ENCODE data around the gene MRTO4.
"Not testable (repeated sequence)": the region's sequence is repeated elsewhere in the genome, so short reads cannot be mapped to it uniquely, and the experiment has no call there.

Gene MRTO4

GRCh38 chr1:19251305-19252196 lies at the start of gene MRTO4, which contains the start of gene EMC1:
Gene MRTO4, plus strand, starts transcription at chr1:19251805. Its CDS starts 31 bp downstream, at chr1:19251836.
Gene EMC1, minus strand, starts transcription at chr1:19251524. Its CDS starts 15 bp downstream, at chr1:19251509.
- DNase-seq (ENCODE audit: low read depth, low spot score): peak; percentile 85

- no peak for DNase-seq (ENCODE audit: low read depth, low spot score)
Observed at GRCh38 chr1:19202396-19202795, 49.2 kb upstream of the MRTO4 start.

- no peak for DNase-seq (ENCODE audit: low read depth, low spot score)
Observed at GRCh38 chr1:19203440-19203839, 48.2 kb upstream of the MRTO4 start.

GRCh38 chr1:19204446-19205266 lies 46.9 kb upstream of the MRTO4 start:
- DNase-seq (ENCODE audit: low read depth, low spot score): no peak

GRCh38 chr1:19205403-19205802 lies 46.2 kb upstream of the MRTO4 start:
- DNase-seq (ENCODE audit: low read depth, low spot score): no peak

GRCh38 chr1:19205845-19206244 lies 45.8 kb upstream of the MRTO4 start:
- no peak for DNase-seq (ENCODE audit: low read depth, low spot score)

GRCh38 chr1:19206947-19207346 lies 44.7 kb upstream of the MRTO4 start:
- no peak for DNase-seq (ENCODE audit: low read depth, low spot score)

- DNase-seq (ENCODE audit: low read depth, low spot score): no peak
Observed at GRCh38 chr1:19208710-19209438, 42.7 kb upstream of the MRTO4 start.

- peak; percentile 7 for DNase-seq (ENCODE audit: low read depth, low spot score)
Observed at GRCh38 chr1:19209439-19209989, 42.1 kb upstream of the MRTO4 start.

- DNase-seq (ENCODE audit: low read depth, low spot score): peak; percentile 95
Observed at GRCh38 chr1:19209990-19210771, 41.4 kb upstream of the MRTO4 start, which contains the start of gene UBR4. Gene UBR4, minus strand, starts transcription at chr1:19210266. Its CDS starts 18 bp downstream, at chr1:19210248.

- no peak for DNase-seq (ENCODE audit: low read depth, low spot score)
Observed at GRCh38 chr1:19210772-19211549, 40.6 kb upstream of the MRTO4 start.

- DNase-seq (ENCODE audit: low read depth, low spot score): no peak
Observed at GRCh38 chr1:19212167-19212566, 39.4 kb upstream of the MRTO4 start.

- no peak for DNase-seq (ENCODE audit: low read depth, low spot score)
Observed at GRCh38 chr1:19213580-19213979, 38.0 kb upstream of the MRTO4 start.

GRCh38 chr1:19216585-19216984 lies 35.0 kb upstream of the MRTO4 start:
- DNase-seq (ENCODE audit: low read depth, low spot score): not testable (repeated sequence)

- no peak for DNase-seq (ENCODE audit: low read depth, low spot score)
Observed at GRCh38 chr1:19219451-19219850, 32.2 kb upstream of the MRTO4 start.

GRCh38 chr1:19220080-19220846 lies 31.3 kb upstream of the MRTO4 start:
- DNase-seq (ENCODE audit: low read depth, low spot score): no peak

GRCh38 chr1:19220991-19221390 lies 30.6 kb upstream of the MRTO4 start:
- DNase-seq (ENCODE audit: low read depth, low spot score): no peak

- DNase-seq (ENCODE audit: low read depth, low spot score): no peak
Observed at GRCh38 chr1:19222573-19222972, 29.0 kb upstream of the MRTO4 start.
